NCI-H748 (cell line): ENCODE data around the gene ACADM.
"Not testable (repeated sequence)": the region's sequence is repeated elsewhere in the genome, so short reads cannot be mapped to it uniquely, and the experiment has no call there.

ENCODE experiments used
- DNase-seq: peaks from one replicate; lab custom pipeline; 2025; ENCODE audit not compliant: unreplicated experiment; lab: John Stamatoyannopoulos, UW

ACADM gene

GRCh38 chr1:75724472-75725022 lies at the start of gene ACADM:
ACADM (plus strand) TSS chr1:75724709; CDS start chr1:75724788, 79 bp downstream.
- DNase-seq = peak; percentile 90

GRCh38 chr1:75677443-75677842 lies 47.1 kb upstream of the ACADM start:
- no peak for DNase-seq

- peak; percentile 44 for DNase-seq
Measured at GRCh38 chr1:75677964-75678363, 46.5 kb upstream of the ACADM start.

GRCh38 chr1:75690547-75690946 lies 34.0 kb upstream of the ACADM start:
- DNase-seq = no peak

GRCh38 chr1:75693551-75693950 lies 31.0 kb upstream of the ACADM start:
- DNase-seq = no peak

- DNase-seq = no peak
Measured at GRCh38 chr1:75696000-75696399, 28.5 kb upstream of the ACADM start.

GRCh38 chr1:75707191-75707590 lies 17.3 kb upstream of the ACADM start:
- DNase-seq = peak; percentile 65

- no peak for DNase-seq
Measured at GRCh38 chr1:75708910-75709309, 15.6 kb upstream of the ACADM start.

- no peak for DNase-seq
Measured at GRCh38 chr1:75710832-75711231, 13.7 kb upstream of the ACADM start.

- DNase-seq = no peak
Measured at GRCh38 chr1:75711846-75712245, 12.7 kb upstream of the ACADM start.

- DNase-seq = no peak
Measured at GRCh38 chr1:75712306-75712705, 12.2 kb upstream of the ACADM start.

GRCh38 chr1:75719810-75720209 lies 4.7 kb upstream of the ACADM start:
- no peak for DNase-seq

GRCh38 chr1:75720325-75720724 lies 4.2 kb upstream of the ACADM start:
- no peak for DNase-seq

GRCh38 chr1:75720820-75721219 lies 3.7 kb upstream of the ACADM start:
- DNase-seq = no peak

- DNase-seq = not testable (repeated sequence)
Measured at GRCh38 chr1:75722246-75722645, 2.3 kb upstream of the ACADM start.

GRCh38 chr1:75722966-75723365 lies 1.5 kb upstream of the ACADM start:
- peak; percentile 23 for DNase-seq

- peak; percentile 89 for DNase-seq
Measured at GRCh38 chr1:75723989-75724471, 479 bp upstream of the ACADM start.

GRCh38 chr1:75725266-75725665 lies 757 bp downstream of the ACADM start:
- DNase-seq = no peak

- peak; percentile 7 for DNase-seq
Measured at GRCh38 chr1:75725861-75726361, 1.4 kb downstream of the ACADM start.

GRCh38 chr1:75727571-75727970 lies 3.1 kb downstream of the ACADM start:
- no peak for DNase-seq

GRCh38 chr1:75730432-75730831 lies 5.9 kb downstream of the ACADM start:
- DNase-seq = no peak

GRCh38 chr1:75731881-75732280 lies 7.4 kb downstream of the ACADM start:
- DNase-seq = no peak

GRCh38 chr1:75732703-75733102 lies 8.2 kb downstream of the ACADM start:
- no peak for DNase-seq
